WTC11 (cell line): ENCODE measurements around the gene POLR3F. TPM values are rescaled to one million over a fixed set of nuclear protein-coding genes. Genes with fewer than 3 reads are reported as not detected.

Experiments
- ATAC-seq: fragments of 200-7000 bp; cut with Tn5 transposase; 2 replicates; pipeline ENCODE4 v1.10.0; 2021; ENCODE audit warnings: mild to moderate bottlenecking, moderate library complexity
- CTCF ChIA-PET: fragments of 300-600 bp; sonication (Branson Sonifier 250); formaldehyde crosslinking; loops from one replicate; lab custom pipeline; 2021; ENCODE audit warnings: antibody characterized with exemption; lab: Charles Lee
- POLR2A ChIA-PET: fragments of 350-600 bp; sonication (Branson Sonifier 250); formaldehyde crosslinking; loops from one replicate; lab custom pipeline; 2021; ENCODE audit warnings: antibody characterized with exemption; lab: Charles Lee
- DNase-seq: peaks from one replicate; pipeline ENCODE4 v3.0.0; 2021; ENCODE audit warnings: low spot score
- H3K27ac Mint-ChIP-seq: 2 replicates; pipeline ENCODE4 v1.8.0; 2021; ENCODE audit warnings: mixed read lengths
- H3K27me3 Mint-ChIP-seq: 2 replicates; pipeline ENCODE4 v1.8.0; 2021; ENCODE audit warnings: low read depth, mild to moderate bottlenecking, moderate library complexity, mixed read lengths
- H3K36me3 Mint-ChIP-seq: 2 replicates; pipeline ENCODE4 v1.8.0; 2021; ENCODE audit warnings: mixed read lengths
- H3K4me1 Mint-ChIP-seq: 2 replicates; pipeline ENCODE4 v1.8.0; 2022; ENCODE audit warnings: mixed read lengths
- H3K4me3 Mint-ChIP-seq: 2 replicates; pipeline ENCODE4 v1.8.0; 2021; ENCODE audit warnings: mild to moderate bottlenecking, moderate library complexity, mixed read lengths
- H3K9me3 Mint-ChIP-seq: 2 replicates; pipeline ENCODE4 v1.8.0; 2021; ENCODE audit warnings: mixed read lengths
- ARID4B ChIP-seq: sonication (generic); formaldehyde crosslinking; IDR thresholded peaks from 2 replicates; pipeline ENCODE4 v1.8.0; 2023; ENCODE audit warnings: missing genetic modification reagents, mild to moderate bottlenecking, borderline replicate concordance
- ATF6 ChIP-seq: sonication (generic); formaldehyde crosslinking; IDR thresholded peaks from 2 replicates; pipeline ENCODE4 v1.8.1; 2023; ENCODE audit warnings: mild to moderate bottlenecking, missing genetic modification reagents
- E2F5 ChIP-seq: sonication (generic); formaldehyde crosslinking; IDR thresholded peaks from 2 replicates; pipeline ENCODE4 v1.8.1; 2022; ENCODE audit warnings: mild to moderate bottlenecking, moderate library complexity, missing genetic modification reagents
- FOXP1 ChIP-seq: sonication (generic); formaldehyde crosslinking; IDR thresholded peaks from 2 replicates; pipeline ENCODE4 v1.8.0; 2022; ENCODE audit warnings: missing genetic modification reagents, mild to moderate bottlenecking, moderate library complexity, borderline replicate concordance
- GTF2I ChIP-seq: fragments of 250-450 bp; sonication (Bioruptor Pico); conservative IDR thresholded peaks from 2 replicates; pipeline ENCODE4 v1.4.0; 2021; ENCODE audit warnings: mild to moderate bottlenecking
- HMGXB4 ChIP-seq: sonication (generic); formaldehyde crosslinking; IDR thresholded peaks from 2 replicates; pipeline ENCODE4 v1.8.1; 2023; ENCODE audit warnings: mild to moderate bottlenecking, moderate library complexity, missing genetic modification reagents
- KAT7 ChIP-seq: sonication (generic); formaldehyde crosslinking; IDR thresholded peaks from 2 replicates; pipeline ENCODE4 v1.8.1; 2023; ENCODE audit warnings: missing genetic modification reagents, mild to moderate bottlenecking, borderline replicate concordance
- MAX ChIP-seq: sonication (generic); formaldehyde crosslinking; IDR thresholded peaks from 2 replicates; pipeline ENCODE4 v1.8.0; 2022; ENCODE audit warnings: mild to moderate bottlenecking, missing genetic modification reagents
- NR3C1 ChIP-seq: sonication (generic); formaldehyde crosslinking; conservative IDR thresholded peaks from 2 replicates; pipeline ENCODE4 v1.8.1; 2023; ENCODE audit warnings: low read depth, mild to moderate bottlenecking, missing genetic modification reagents
- PRDM15 ChIP-seq: sonication (generic); formaldehyde crosslinking; IDR thresholded peaks from 2 replicates; pipeline ENCODE4 v1.8.0; 2022; ENCODE audit warnings: missing genetic modification reagents
- SP1 ChIP-seq: sonication (generic); formaldehyde crosslinking; conservative IDR thresholded peaks from 2 replicates; pipeline ENCODE4 v1.8.1; 2022; ENCODE audit warnings: missing genetic modification reagents
- TEAD4 ChIP-seq: sonication (generic); formaldehyde crosslinking; IDR thresholded peaks from 2 replicates; pipeline ENCODE4 v1.8.0; 2022; ENCODE audit warnings: mild to moderate bottlenecking, missing genetic modification reagents
- USF2 ChIP-seq: sonication (generic); formaldehyde crosslinking; IDR thresholded peaks from 2 replicates; pipeline ENCODE4 v1.8.1; 2023; ENCODE audit warnings: mild to moderate bottlenecking, missing genetic modification reagents, moderate library complexity
- ZNF317 ChIP-seq: sonication (generic); formaldehyde crosslinking; IDR thresholded peaks from 2 replicates; pipeline ENCODE4 v1.8.1; 2023; ENCODE audit warnings: low read depth, mild to moderate bottlenecking, moderate library complexity, missing genetic modification reagents, borderline replicate concordance
- ZSCAN18 ChIP-seq: fragments of 250-450 bp; sonication (Bioruptor Pico); IDR thresholded peaks from 2 replicates; pipeline ENCODE4 v2.1.2; 2022; ENCODE audit warnings: mild to moderate bottlenecking, moderate library complexity
- total RNA-seq: library from RNA; stranded (reverse); gene quantifications from 3 replicates; pipeline ENCODE4 v1.2.3, GENCODE V29; 2021

POLR3F gene
- total RNA-seq, 1 experiment from 2014 or later = 12.7 TPM

- H3K4me1 Mint-ChIP-seq = peaks cover 12% of the 10 kb centered on the region
- H3K4me3 Mint-ChIP-seq = peak overlapping the region; percentile 98
- H3K36me3 Mint-ChIP-seq = peaks cover 17% of the 10 kb centered on the region
- no peak for ATAC-seq
- no peak for DNase-seq
- no peaks in the 10 kb centered on the region for H3K9me3 Mint-ChIP-seq
- no peak overlapping the region for H3K27ac Mint-ChIP-seq
- no peaks in the 10 kb centered on the region for H3K27me3 Mint-ChIP-seq
- TF ChIP-seq PRDM15 (CRISPR knock-in tag) (peak; percentile 84), NR3C1 (CRISPR knock-in tag) (no peak)
- CTCF ChIA-PET = no interaction called here
- POLR2A ChIA-PET = interaction anchor here (1.6 to 3.3 kb wide), 2 partner anchors 12 to 29 kb away, joined by 6 to 43 read pairs; partner anchors contain the start of genes DZANK1, POLR3F and SEC23B
These were observed 28.9 kb downstream of the POLR3F start for GRCh38 chr20:18496042-18496441.

- H3K27ac Mint-ChIP-seq = peak within 1 kb of the TSS; percentile 89
- POLR2A ChIA-PET = interaction anchor here (1.6 to 3.3 kb wide), 2 partner anchors 11 to 30 kb away, joined by 6 to 43 read pairs; partner anchors contain the start of genes DZANK1, POLR3F and SEC23B
- CTCF ChIA-PET = interaction anchor here (1.4 to 1.5 kb wide), 2 partner anchors 10 to 61 kb away, joined by 5 to 6 read pairs; no protein-coding TSS in a partner anchor
- peak; percentile 100 for ATAC-seq
- H3K36me3 Mint-ChIP-seq = peaks cover 14% of the 10 kb centered on the region
- H3K4me3 Mint-ChIP-seq = peak within 1 kb of the TSS; percentile 98
- H3K9me3 Mint-ChIP-seq = no peaks in the 10 kb centered on the region
- peak; percentile 90 for DNase-seq
- H3K27me3 Mint-ChIP-seq = no peaks in the 10 kb centered on the region; the same call in 1 of the 2 replicates
- peaks cover 12% of the 10 kb centered on the region for H3K4me1 Mint-ChIP-seq
- TF ChIP-seq ARID4B (CRISPR knock-in tag) = peak; percentile 45; the same call in 1 of the 2 replicates
- 0 out of 2 replicates have a peak, but pooled peaks have one; percentile 22 for TF ChIP-seq MAX (CRISPR knock-in tag)
- peak; percentile 52; the same call in 1 of the 2 replicates for TF ChIP-seq FOXP1 (CRISPR knock-in tag)
- TF ChIP-seq TEAD4 (CRISPR knock-in tag) = no peak
- no peak for TF ChIP-seq ZSCAN18 (CRISPR knock-in tag)
- no peak for TF ChIP-seq ATF6 (CRISPR knock-in tag)
- peak; percentile 32; the same call in 1 of the 2 replicates for TF ChIP-seq USF2 (CRISPR knock-in tag)
- no peak for TF ChIP-seq GTF2I (CRISPR knock-in tag)
- TF ChIP-seq KAT7 (CRISPR knock-in tag) = 0 out of 2 replicates have a peak, but pooled peaks have one; percentile 63
- no peak for TF ChIP-seq ZNF317 (CRISPR knock-in tag)
- TF ChIP-seq E2F5 (CRISPR knock-in tag) = 0 out of 2 replicates have a peak, but pooled peaks have one; percentile 80
- peak; percentile 58; the same call in 1 of the 2 replicates for TF ChIP-seq SP1 (CRISPR knock-in tag)
- no peak for TF ChIP-seq HMGXB4 (CRISPR knock-in tag)
These were observed 29.8 kb downstream of the POLR3F start, which contains the start of gene RBBP9 for GRCh38 chr20:18496740-18497592. TSS of gene RBBP9 (minus strand) at chr20:18497225. CDS start at chr20:18497167, 58 bp downstream.
